K562 (cell line): ENCODE measurements around the gene DIP2B. TPM values are rescaled to one million over a fixed set of nuclear protein-coding genes. Genes with fewer than 3 reads are reported as not detected.

Experiments
- ATAC-seq: fragments of 200-7000 bp; cut with Tn5 transposase; 3 replicates; pipeline ENCODE4 v1.9.1; 2020; ENCODE audit warnings: moderate library complexity
- BruUV-seq: library from RNA; stranded (reverse); fragments of 400-500 nt; replicated peaks from 2 replicates; lab custom pipeline; 2021; lab: Mats Ljungman, UMichigan
- CTCF ChIA-PET: fragments of 300-600 bp; formaldehyde crosslinking; extraction: SDS; loops from one replicate; lab custom pipeline; 2021; ENCODE audit warnings: low intra/inter-chr PET ratio; lab: Yijun Ruan, JAX
- POLR2A ChIA-PET: fragments of 300-600, 350-650 bp; sonication (Branson Sonifier 250); formaldehyde crosslinking; extraction: SDS; loops from one replicate; lab custom pipeline; 2021; ENCODE audit warnings: antibody characterized with exemption, inconsistent platforms; lab: Yijun Ruan, JAX
- DNase-seq, 4 experiments: peaks; one replicate each; pipeline versions ENCODE4 v3.0.0 to v3.0.0-alpha.2; 2011 to 2018; ENCODE audit warnings: low spot score in 3 of 4, mixed read lengths in 3 of 4; ENCODE audit errors: extremely low read depth in 1 of 4
- FAIRE-seq: peaks from 2 replicates; lab custom pipeline; 2011; peaks lifted over from hg19 to GRCh38; lab: Jason Lieb, UNC
- H2AFZ ChIP-seq: 2 replicates; pipeline ENCODE4 v1.6.0; 2011; ENCODE audit warnings: low read depth, low read length, control low read depth, inconsistent platforms
- H3K27ac ChIP-seq: fragments of 200-600 bp; 3 replicates; pipeline ENCODE4 v1.8.0; 2011; ENCODE audit warnings: low read depth, mild to moderate bottlenecking, control low read depth, inconsistent platforms, low read length, moderate library complexity, mixed read lengths; ENCODE audit errors: extremely low read depth
- H3K27me3 ChIP-seq, 2 experiments: fragments of 300-600 bp in 1 of 2; 2 replicates in 1 of 2; 3 replicates in 1 of 2; pipeline versions ENCODE4 v1.6.0 to v1.8.0; 2011; ENCODE audit warnings: inconsistent platforms in 2 of 2, low read length in 2 of 2, mild to moderate bottlenecking in 1 of 2, mixed read lengths in 1 of 2, moderate library complexity in 1 of 2; ENCODE audit not compliant: control insufficient read depth in 2 of 2, insufficient read depth in 2 of 2
- H3K36me3 ChIP-seq: fragments of 300-600 bp; 3 replicates; pipeline ENCODE4 v1.8.0; 2011; ENCODE audit warnings: mild to moderate bottlenecking, low read length, inconsistent platforms; ENCODE audit not compliant: control insufficient read depth, insufficient read depth
- H3K4me1 ChIP-seq, 2 experiments: fragments of 200-600 bp in 1 of 2; replicated peaks in 1 of 2; 2 replicates in 1 of 2; 3 replicates in 1 of 2; pipeline versions ENCODE4 v1.5.1 to v1.8.0; 2011; ENCODE audit warnings: inconsistent platforms in 2 of 2, low read length in 2 of 2, mild to moderate bottlenecking in 1 of 2, mixed read lengths in 1 of 2, moderate library complexity in 1 of 2; ENCODE audit not compliant: control insufficient read depth in 2 of 2, insufficient read depth in 2 of 2
- H3K4me2 ChIP-seq: 2 replicates; pipeline ENCODE4 v1.6.1; 2011; ENCODE audit warnings: low read length, control low read depth, inconsistent platforms, mixed read lengths; ENCODE audit not compliant: insufficient read depth
- H3K4me3 ChIP-seq: fragments of 200-600 bp; sonication (generic), shearing (Covaris generic); 2 replicates; pipeline ENCODE4 v1.5.1; 2016; ENCODE audit warnings: control low read depth, inconsistent platforms
- H3K79me2 ChIP-seq: fragments of 200-600 bp; 3 replicates; pipeline ENCODE4 v1.8.0; 2011; ENCODE audit warnings: low read length, inconsistent platforms; ENCODE audit not compliant: control insufficient read depth, insufficient read depth
- H3K9ac ChIP-seq, 2 experiments: 2 replicates each; pipeline versions ENCODE4 v1.6.0 to v1.6.1; 2011; ENCODE audit warnings: low read depth in 2 of 2, low read length in 2 of 2, control low read depth in 1 of 2, inconsistent platforms in 1 of 2, mild to moderate bottlenecking in 1 of 2, mixed read lengths in 1 of 2; ENCODE audit not compliant: insufficient read depth in 1 of 2
- H3K9me1 ChIP-seq: one replicate; pipeline ENCODE4 v1.6.0; 2011; ENCODE audit warnings: inconsistent platforms, mild to moderate bottlenecking, low read length, moderate library complexity; ENCODE audit not compliant: control insufficient read depth, insufficient read depth
- H3K9me3 ChIP-seq: replicated peaks from 2 replicates; pipeline ENCODE4 v1.5.1; 2011; ENCODE audit warnings: low read depth, low read length, inconsistent platforms; ENCODE audit not compliant: control insufficient read depth, insufficient read depth
- H4K20me1 ChIP-seq: replicated peaks from 2 replicates; pipeline ENCODE4 v1.6.1; 2011; ENCODE audit warnings: low read length, inconsistent platforms, mixed read lengths; ENCODE audit not compliant: control insufficient read depth, insufficient read depth
- BCOR ChIP-seq: fragments of 450-650 bp; IDR thresholded peaks from 2 replicates; pipeline ENCODE4 v1.6.1; 2016
- BRD4 ChIP-seq: fragments of 200-600 bp; sonication (generic); IDR thresholded peaks from 2 replicates; pipeline ENCODE4 v1.6.1; 2017; ENCODE audit warnings: inconsistent platforms
- EP400 ChIP-seq: fragments of 450-650 bp; IDR thresholded peaks from 2 replicates; pipeline ENCODE4 v1.6.1; 2017; ENCODE audit warnings: antibody characterized with exemption, mild to moderate bottlenecking, moderate library complexity
- HCFC1 ChIP-seq: IDR thresholded peaks from 2 replicates; pipeline ENCODE4 v1.6.1; 2012; ENCODE audit warnings: low read depth, low read length, improper control_type of control experiment
- IFI16 ChIP-seq: fragments of 250-450 bp; sonication (Bioruptor Pico); IDR thresholded peaks from 2 replicates; pipeline ENCODE4 v2.1.2; 2022; ENCODE audit warnings: mild to moderate bottlenecking, inconsistent platforms
- KDM1A ChIP-seq, 2 experiments: fragments of 450-650 bp; IDR thresholded peaks; 2 replicates each; pipeline ENCODE4 v1.6.1; 2016; ENCODE audit warnings: mild to moderate bottlenecking in 2 of 2
- MCM5 ChIP-seq: fragments of 450-650 bp; IDR thresholded peaks from 2 replicates; pipeline ENCODE4 v1.6.1; 2016; ENCODE audit warnings: low read depth
- MTF1 ChIP-seq: fragments of 250-450 bp; sonication (Bioruptor Pico); IDR thresholded peaks from 2 replicates; pipeline ENCODE4 v1.9.0; 2021; ENCODE audit warnings: moderate library complexity, mild to moderate bottlenecking, inconsistent platforms, borderline replicate concordance
- POLR2A ChIP-seq: fragments of 450-650 bp; conservative IDR thresholded peaks from 2 replicates; pipeline ENCODE4 v1.6.1; 2016
- POLR2B ChIP-seq: fragments of 450-650 bp; IDR thresholded peaks from 2 replicates; pipeline ENCODE4 v1.6.1; 2018; ENCODE audit warnings: low read depth; ENCODE audit not compliant: partially characterized antibody
- RBM25 ChIP-seq: fragments of 200-400 bp; formaldehyde crosslinking; IDR thresholded peaks from 2 replicates; pipeline ENCODE4 v1.6.1; 2018; ENCODE audit warnings: low read length, low read depth, moderate library complexity; ENCODE audit not compliant: severe bottlenecking
- RFX7 ChIP-seq: fragments of 250-450 bp; sonication (Bioruptor Pico); IDR thresholded peaks from 2 replicates; pipeline ENCODE4 v1.5.1; 2021; ENCODE audit warnings: mild to moderate bottlenecking
- SMARCC2 ChIP-seq: fragments of 450-650 bp; IDR thresholded peaks from 2 replicates; pipeline ENCODE4 v1.6.1; 2017; ENCODE audit warnings: antibody characterized with exemption, moderate library complexity, mild to moderate bottlenecking, low read depth
- ZNF146 ChIP-seq: IDR thresholded peaks from one replicate; pipeline ENCODE4 v1.6.1; 2018; ENCODE audit warnings: missing compliant biosample characterization; ENCODE audit not compliant: unreplicated experiment
- WGBS: fragments of 100-300 bp; shearing (Covaris generic); methylation state at CpG from one replicate; pipeline ENCODE4 v1.1.6; 2016; ENCODE audit warnings: low coverage, mixed read lengths; ENCODE audit not compliant: insufficient coverage; ENCODE audit errors: missing lambda C conversion rate; 5-methylcytosine and 5-hydroxymethylcytosine counted together
- in situ Hi-C: fragments of 300-500 bp; cut with MboI; formaldehyde crosslinking; loops from 4 replicates; pipeline ENCODE4 v1.15.0; 2018; ENCODE audit warnings: inconsistent platforms, mixed read lengths
- intact Hi-C: fragments of 100-400 bp; cut with micrococcal nuclease; formaldehyde crosslinking; loops from 2 replicates; pipeline ENCODE4 v1.14.2; 2022
- polyA plus RNA-seq, 8 experiments: library from polyadenylated mRNA; depleted of rRNA in 4 of 8; stranded (reverse) in 5 of 8; unstranded in 3 of 8; fragments of >200 nt; fragmentation: Nextera tagmentation in 2 of 8; fragmentation: Illumina TruSeq in 1 of 8; extraction: Ambion mirVana in 2 of 8; extraction: Trizol in 1 of 8; gene quantifications; 2 replicates each; pipeline versions ENCODE4 v1.2.1 to v1.2.3, GENCODE V29; 2011 to 2014; ENCODE audit warnings: inconsistent platforms in 1 of 8, missing spikeins in 1 of 8
- total RNA-seq, 7 experiments: library from RNA; depleted of rRNA in 6 of 7; stranded (reverse); fragments of >200 nt in 6 of 7; fragmentation: Illumina TruSeq in 2 of 7; extraction: Trizol in 2 of 7; gene quantifications; 2 replicates each; pipeline versions ENCODE4 v1.2.1 to v1.2.3, GENCODE V29; 2011 to 2021; ENCODE audit warnings: low replicate concordance in 1 of 7
- TF ChIP-seq, protein P1 (sequence below), 2 experiments: fragments of 450-650 bp in 1 of 2; IDR thresholded peaks; 2 replicates each; pipeline ENCODE4 v1.6.1; 2011 to 2017; ENCODE audit warnings: low read depth in 2 of 2, antibody characterized with exemption in 1 of 2, borderline replicate concordance in 1 of 2, low read length in 1 of 2, mild to moderate bottlenecking in 1 of 2, mixed read lengths in 1 of 2; ENCODE audit not compliant: control insufficient read depth in 1 of 2

DIP2B gene
- total and polyA plus RNA-seq, 9 of the 15 experiments (the other 6 are each of a cell fraction or from before 2014, with no cell fraction given) = 4.6 to 26.1 (median 18.8) TPM

DNA sequence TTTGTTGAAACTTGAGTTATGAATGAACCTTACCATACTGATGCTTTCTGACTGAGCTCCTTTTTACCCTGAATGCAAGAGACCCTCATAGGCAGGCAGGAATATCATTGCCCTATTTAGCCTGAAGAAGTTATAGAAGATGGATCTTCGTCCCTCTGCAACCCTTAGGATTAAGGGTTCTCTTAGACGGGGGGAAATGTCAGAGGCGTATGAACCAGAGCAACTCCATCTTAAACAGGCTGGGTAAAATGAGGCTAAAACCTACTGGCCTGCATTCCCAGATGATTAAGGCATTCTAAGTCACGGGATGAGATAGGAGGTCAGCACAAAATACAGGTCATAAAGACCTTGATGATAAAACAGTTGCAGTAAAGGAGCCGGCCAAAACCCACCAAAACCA lies 266.6 kb downstream of the DIP2B start (continued):
- no peak for TF ChIP-seq HCFC1

DNA sequence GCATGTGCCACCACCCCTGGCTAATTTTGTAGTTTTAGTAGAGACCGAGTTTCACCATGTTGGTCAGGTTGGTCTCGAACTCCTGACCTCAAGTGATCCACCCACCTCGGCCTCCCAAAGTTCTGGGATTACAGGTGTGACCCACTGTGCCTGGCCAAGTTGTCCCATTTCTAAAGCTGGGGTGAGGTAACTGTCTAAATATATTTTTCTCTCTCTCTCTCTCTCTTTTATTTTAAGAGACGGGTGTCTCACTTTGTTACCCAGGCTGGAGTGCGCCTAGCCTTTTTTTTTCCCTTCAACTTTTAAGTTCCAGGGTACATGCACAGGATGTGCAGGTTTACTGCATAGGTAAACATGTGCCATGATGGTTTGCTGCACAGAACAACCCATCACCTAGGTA lies 267.7 kb downstream of the DIP2B start:
- Histone ChIP-seq H3K4me2 (no peak overlapping the region), H3K9ac (no peak overlapping the region), H4K20me1 (no peaks in the 10 kb centered on the region), H3K9me1 (no peaks in the 10 kb centered on the region), H3K4me3 (no peak overlapping the region), H3K4me1 (peaks cover 6 to 9% of the 10 kb centered on the region in 2 experiments), H3K27me3 (no peaks in the 10 kb centered on the region), H3K79me2 (peaks cover 96% of the 10 kb centered on the region), H3K27ac (no peak overlapping the region), H3K36me3 (peaks cover 34% of the 10 kb centered on the region; the same call in 2 of the 3 replicates), H2AFZ (no peak overlapping the region), H3K9me3 (no peaks in the 10 kb centered on the region)
- FAIRE-seq (no peak), ATAC-seq (no peak), DNase-seq (no peak)
- no peak for TF ChIP-seq MTF1
- in situ Hi-C loops = no loop called here
- intact Hi-C loops = no loop called here
- WGBS = 95% methylated on average over 4 of the region's 5 CpGs
- ChIA-PET POLR2A (no interaction called here), CTCF (no interaction called here)
- no TSS peak for BruUV-seq

DNA sequence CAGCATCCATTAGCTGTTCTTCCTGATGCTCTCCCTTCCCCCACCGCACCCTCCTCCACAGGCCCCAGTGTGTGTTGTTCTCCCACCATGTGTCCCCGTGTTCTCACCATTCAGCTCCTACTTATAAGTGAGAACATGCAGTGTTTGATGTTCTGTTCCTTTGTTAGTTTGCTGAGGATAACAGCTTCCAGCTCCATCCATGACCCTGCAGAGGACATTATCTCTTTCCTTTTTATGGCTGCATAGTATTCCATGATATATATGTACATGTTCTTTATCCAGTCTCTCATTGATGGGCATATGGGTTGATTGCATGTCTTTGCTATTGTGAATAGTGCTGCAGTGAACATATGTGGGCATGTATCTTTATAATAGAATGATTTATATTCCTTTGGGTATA lies 268.1 kb downstream of the DIP2B start:
- intact Hi-C loops = no loop called here
- 94% methylated on average over 2 of the region's 2 CpGs for WGBS
- in situ Hi-C loops = no loop called here
- peaks cover 6% of the 10 kb centered on the region in 2 experiments for H3K4me1 ChIP-seq
- peaks cover 34% of the 10 kb centered on the region; the same call in 2 of the 3 replicates for H3K36me3 ChIP-seq
- no TSS peak for BruUV-seq
- no peaks in the 10 kb centered on the region for H3K27me3 ChIP-seq
- H3K9me1 ChIP-seq = no peaks in the 10 kb centered on the region
- POLR2A ChIA-PET = no interaction called here
- no peak overlapping the region for H2AFZ ChIP-seq
- no peaks in the 10 kb centered on the region for H3K9me3 ChIP-seq
- FAIRE-seq = peak; percentile 70
- peaks cover 96% of the 10 kb centered on the region for H3K79me2 ChIP-seq
- no peak overlapping the region for H3K4me2 ChIP-seq
- ATAC-seq = no peak
- H4K20me1 ChIP-seq = no peaks in the 10 kb centered on the region
- no peak for DNase-seq
- CTCF ChIA-PET = no interaction called here
- no peak overlapping the region for H3K27ac ChIP-seq
- H3K4me3 ChIP-seq = no peak overlapping the region
- no peak overlapping the region for H3K9ac ChIP-seq
- no peak for TF ChIP-seq BRD4
- TF ChIP-seq BCOR = peak; percentile 59; the same call in 1 of the 2 replicates
- peak; percentile 37 for TF ChIP-seq RBM25
- no peak for TF ChIP-seq SMARCC2
- TF ChIP-seq RFX7 (CRISPR knock-in tag) = no peak
- TF ChIP-seq POLR2A = peak; percentile 49
- TF ChIP-seq ZNF146 = peak; percentile 92
- no peak for TF ChIP-seq MCM5
- no peak for TF ChIP-seq POLR2B
- TF ChIP-seq KDM1A (IDR thresholded peaks at IDR 0.05) = peak; percentile 22 to 52; a peak in 2 of 4 replicates
- TF ChIP-seq, protein P1, sequence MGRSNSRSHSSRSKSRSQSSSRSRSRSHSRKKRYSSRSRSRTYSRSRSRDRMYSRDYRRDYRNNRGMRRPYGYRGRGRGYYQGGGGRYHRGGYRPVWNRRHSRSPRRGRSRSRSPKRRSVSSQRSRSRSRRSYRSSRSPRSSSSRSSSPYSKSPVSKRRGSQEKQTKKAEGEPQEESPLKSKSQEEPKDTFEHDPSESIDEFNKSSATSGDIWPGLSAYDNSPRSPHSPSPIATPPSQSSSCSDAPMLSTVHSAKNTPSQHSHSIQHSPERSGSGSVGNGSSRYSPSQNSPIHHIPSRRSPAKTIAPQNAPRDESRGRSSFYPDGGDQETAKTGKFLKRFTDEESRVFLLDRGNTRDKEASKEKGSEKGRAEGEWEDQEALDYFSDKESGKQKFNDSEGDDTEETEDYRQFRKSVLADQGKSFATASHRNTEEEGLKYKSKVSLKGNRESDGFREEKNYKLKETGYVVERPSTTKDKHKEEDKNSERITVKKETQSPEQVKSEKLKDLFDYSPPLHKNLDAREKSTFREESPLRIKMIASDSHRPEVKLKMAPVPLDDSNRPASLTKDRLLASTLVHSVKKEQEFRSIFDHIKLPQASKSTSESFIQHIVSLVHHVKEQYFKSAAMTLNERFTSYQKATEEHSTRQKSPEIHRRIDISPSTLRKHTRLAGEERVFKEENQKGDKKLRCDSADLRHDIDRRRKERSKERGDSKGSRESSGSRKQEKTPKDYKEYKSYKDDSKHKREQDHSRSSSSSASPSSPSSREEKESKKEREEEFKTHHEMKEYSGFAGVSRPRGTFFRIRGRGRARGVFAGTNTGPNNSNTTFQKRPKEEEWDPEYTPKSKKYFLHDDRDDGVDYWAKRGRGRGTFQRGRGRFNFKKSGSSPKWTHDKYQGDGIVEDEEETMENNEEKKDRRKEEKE (IDR thresholded peaks at IDR 0.05; ENCODE audit: borderline replicate concordance in 1 of 2, control insufficient read depth in 1 of 2, low read depth in 2 of 2, low read length in 1 of 2) = no peak
- no peak for TF ChIP-seq IFI16 (CRISPR knock-in tag)
- TF ChIP-seq EP400 = no peak
